GM12878 (cell line): ENCODE results near the gene NKAIN2. TPM values are rescaled to one million over a fixed set of nuclear protein-coding genes. Genes with fewer than 3 reads are reported as not detected.

Experiments
- ATAC-seq: fragments of 200-7000 bp; cut with Tn5 transposase; 3 replicates; pipeline ENCODE4 v1.9.1; 2020; ENCODE audit warnings: mild to moderate bottlenecking, moderate library complexity
- BruUV-seq: library from RNA; stranded (reverse); fragments of 400-500 nt; replicated peaks from 2 replicates; lab custom pipeline; 2021; lab: Mats Ljungman, UMichigan
- CTCF ChIA-PET: fragments of 300-600 bp; sonication (Branson Sonifier 250); formaldehyde crosslinking; extraction: SDS; loops from one replicate; lab custom pipeline; 2021; ENCODE audit warnings: inconsistent platforms; lab: Yijun Ruan, JAX
- POLR2A ChIA-PET: fragments of 350-600 bp; formaldehyde crosslinking; extraction: SDS; loops from one replicate; lab custom pipeline; 2021; ENCODE audit warnings: inconsistent platforms; lab: Charles Lee
- RAD21 ChIA-PET: fragments of 300-600 bp; sonication (Branson Sonifier 250); formaldehyde crosslinking; loops from one replicate; lab custom pipeline; 2023; ENCODE audit warnings: antibody characterized with exemption; ENCODE audit not compliant: unreplicated experiment; lab: Charles Lee
- SMC1A ChIA-PET: fragments of 300-600 bp; sonication (Branson Sonifier 250); formaldehyde crosslinking; loops from one replicate; lab custom pipeline; 2023; ENCODE audit not compliant: unreplicated experiment, uncharacterized antibody; lab: Charles Lee
- DNase-seq: peaks from one replicate; pipeline ENCODE4 v3.0.0-alpha.2; 2011; ENCODE audit warnings: low read depth, low spot score
- FAIRE-seq: peaks from 3 replicates; lab custom pipeline; 2011; peaks lifted over from hg19 to GRCh38; lab: Jason Lieb, UNC
- H2AFZ ChIP-seq: 2 replicates; pipeline ENCODE4 v1.6.0; 2011; ENCODE audit warnings: low read depth, low read length, control low read depth; ENCODE audit not compliant: control insufficient read depth
- H3K27ac ChIP-seq: 2 replicates; pipeline ENCODE4 v1.5.1; 2011; ENCODE audit warnings: control low read depth; ENCODE audit not compliant: control insufficient read depth, insufficient read depth
- H3K27me3 ChIP-seq, 2 experiments: replicated peaks in 1 of 2; 2 replicates each; pipeline versions ENCODE4 v1.6.0 to v1.6.1; 2011; ENCODE audit warnings: low read length in 1 of 2; ENCODE audit not compliant: control insufficient read depth in 2 of 2, insufficient read depth in 2 of 2
- H3K36me3 ChIP-seq, 2 experiments: 2 replicates each; pipeline ENCODE4 v1.5.1; 2011; ENCODE audit warnings: low read length in 1 of 2; ENCODE audit not compliant: control insufficient read depth in 2 of 2, insufficient read depth in 2 of 2
- H3K4me1 ChIP-seq: 2 replicates; pipeline ENCODE4 v1.6.1; 2011; ENCODE audit warnings: mild to moderate bottlenecking, low read length, moderate library complexity, mixed read lengths; ENCODE audit not compliant: control insufficient read depth, insufficient read depth
- H3K4me2 ChIP-seq: 2 replicates; pipeline ENCODE4 v1.6.0; 2011; ENCODE audit warnings: control low read depth; ENCODE audit not compliant: control insufficient read depth, insufficient read depth
- H3K4me3 ChIP-seq: fragments of 200-600 bp; sonication (generic); 2 replicates; pipeline ENCODE4 v1.5.1; 2016
- H3K79me2 ChIP-seq: 2 replicates; pipeline ENCODE4 v1.6.0; 2011; ENCODE audit warnings: low read length; ENCODE audit not compliant: control insufficient read depth, insufficient read depth
- H3K9ac ChIP-seq: 2 replicates; pipeline ENCODE4 v1.8.0; 2011; ENCODE audit warnings: low read length, control low read depth, mixed read lengths; ENCODE audit not compliant: control insufficient read depth, insufficient read depth
- H3K9me3 ChIP-seq: replicated peaks from 3 replicates; pipeline ENCODE4 v1.5.1; 2011; ENCODE audit warnings: mild to moderate bottlenecking, low read length; ENCODE audit not compliant: control insufficient read depth, insufficient read depth
- H4K20me1 ChIP-seq: 2 replicates; pipeline ENCODE4 v1.6.0; 2011; ENCODE audit not compliant: control insufficient read depth, insufficient read depth
- ASH2L ChIP-seq: fragments of 300-600, 200-600 bp; sonication (generic); IDR thresholded peaks from 2 replicates; pipeline ENCODE4 v1.6.1; 2017; ENCODE audit warnings: low read depth, mild to moderate bottlenecking, borderline replicate concordance
- BACH1 ChIP-seq: fragments of 450-650 bp; IDR thresholded peaks from 2 replicates; pipeline ENCODE4 v1.6.1; 2017; ENCODE audit warnings: mild to moderate bottlenecking, borderline replicate concordance
- BHLHE40 ChIP-seq, 2 experiments: fragments of 450-650 bp in 1 of 2; IDR thresholded peaks; 2 replicates each; pipeline ENCODE4 v1.6.1; 2011 to 2017; ENCODE audit warnings: low read depth in 2 of 2, borderline replicate concordance in 1 of 2, improper control_type of control experiment in 1 of 2, low read length in 1 of 2, mild to moderate bottlenecking in 1 of 2
- CHD4 ChIP-seq: fragments of 200-600 bp; sonication (generic); IDR thresholded peaks from 2 replicates; pipeline ENCODE4 v1.6.1; 2016; ENCODE audit warnings: mild to moderate bottlenecking
- JUNB ChIP-seq: IDR thresholded peaks from 2 replicates; pipeline ENCODE4 v1.6.1; 2016; ENCODE audit warnings: antibody characterized with exemption, mild to moderate bottlenecking
- MTA3 ChIP-seq: IDR thresholded peaks from 2 replicates; pipeline ENCODE4 v1.6.1; 2012; ENCODE audit warnings: low read length, inconsistent platforms, borderline replicate concordance
- NFYB ChIP-seq: IDR thresholded peaks from 2 replicates; pipeline ENCODE4 v1.6.1; 2011; ENCODE audit warnings: low read depth, mild to moderate bottlenecking, low read length, improper control_type of control experiment, moderate library complexity; ENCODE audit not compliant: insufficient read depth
- NRF1 ChIP-seq: conservative IDR thresholded peaks from 2 replicates; pipeline ENCODE4 v1.6.1; 2011; ENCODE audit warnings: mild to moderate bottlenecking, low read depth, low read length, improper control_type of control experiment
- POLR2A ChIP-seq: IDR thresholded peaks from 2 replicates; pipeline ENCODE4 v1.6.1; 2011; ENCODE audit warnings: low read depth, mild to moderate bottlenecking, low read length
- RAD51 ChIP-seq: fragments of 450-650 bp; IDR thresholded peaks from 2 replicates; pipeline ENCODE4 v1.6.1; 2016; ENCODE audit warnings: moderate library complexity, mild to moderate bottlenecking, inconsistent platforms
- RBBP5 ChIP-seq: fragments of 200-600 bp; sonication (generic); conservative IDR thresholded peaks from 2 replicates; pipeline ENCODE4 v1.6.1; 2016
- RFX5 ChIP-seq: IDR thresholded peaks from 2 replicates; pipeline ENCODE4 v1.6.1; 2011; ENCODE audit warnings: low read depth, low read length, improper control_type of control experiment
- SIN3A ChIP-seq: IDR thresholded peaks from 2 replicates; pipeline ENCODE4 v1.6.1; 2012; ENCODE audit warnings: low read depth, low read length, improper control_type of control experiment
- STAT3 ChIP-seq: IDR thresholded peaks from 2 replicates; pipeline ENCODE4 v1.6.1; 2011; ENCODE audit warnings: low read depth, low read length, improper control_type of control experiment
- ZNF24 ChIP-seq: fragments of 450-650 bp; IDR thresholded peaks from 2 replicates; pipeline ENCODE4 v1.6.1; 2017; ENCODE audit warnings: antibody characterized with exemption, mild to moderate bottlenecking
- ZNF622 ChIP-seq: fragments of 450-650 bp; IDR thresholded peaks from 2 replicates; pipeline ENCODE4 v1.6.1; 2017; ENCODE audit warnings: mild to moderate bottlenecking, inconsistent platforms
- ZSCAN29 ChIP-seq: fragments of 450-650 bp; IDR thresholded peaks from 2 replicates; pipeline ENCODE4 v1.6.1; 2017; ENCODE audit warnings: mild to moderate bottlenecking, moderate library complexity
- WGBS: methylation state at CpG from one replicate; pipeline ENCODE4 v1.1.6; 2016; ENCODE audit warnings: low lambda C conversion rate; ENCODE audit not compliant: insufficient replicate concordance, insufficient coverage; ENCODE audit errors: missing lambda C conversion rate; 5-methylcytosine and 5-hydroxymethylcytosine counted together
- in situ Hi-C: fragments of 300-500 bp; cut with MboI; formaldehyde crosslinking; loops from 9 replicates; pipeline ENCODE4 v1.14.3; 2018; ENCODE audit warnings: mixed read lengths
- intact Hi-C: fragments of 100-400 bp; cut with micrococcal nuclease; formaldehyde crosslinking; loops from one replicate; pipeline ENCODE4 v1.14.2; 2022; ENCODE audit not compliant: unreplicated experiment
- polyA plus RNA-seq, 11 experiments: library from polyadenylated mRNA; depleted of rRNA in 4 of 11; unstranded in 6 of 11; stranded (reverse) in 5 of 11; fragments of >200 nt; fragmentation: Nextera tagmentation in 4 of 11; fragmentation: Illumina TruSeq in 1 of 11; extraction: Ambion mirVana in 4 of 11; extraction: Trizol in 1 of 11; gene quantifications; 1 replicate in 1 of 11; 2 replicates in 10 of 11; pipeline versions ENCODE4 v1.2.1 to v1.2.3, GENCODE V29; 2011 to 2016; ENCODE audit warnings: inconsistent platforms in 2 of 11, missing spikeins in 2 of 11, low read depth in 1 of 11
- total RNA-seq, 4 experiments: library from RNA; depleted of rRNA in 3 of 4; stranded (reverse); fragments of >200 nt in 3 of 4; fragmentation: Illumina TruSeq in 1 of 4; extraction: Trizol in 1 of 4; gene quantifications; 2 replicates each; pipeline versions ENCODE4 v1.2.1 to v1.2.3, GENCODE V29; 2013 to 2021
- TF ChIP-seq, protein P1 (sequence below): fragments of 450-650 bp; formaldehyde crosslinking; IDR thresholded peaks from 2 replicates; pipeline ENCODE4 v1.4.0; 2022; ENCODE audit warnings: mild to moderate bottlenecking, moderate library complexity
- TF ChIP-seq, protein P2 (sequence below): fragments of 450-650 bp; IDR thresholded peaks from 2 replicates; pipeline ENCODE4 v1.6.1; 2017; ENCODE audit warnings: borderline replicate concordance

Gene NKAIN2
- total and polyA plus RNA-seq, 10 of the 15 experiments (the other 5 are each of a cell fraction or from before 2014, with no cell fraction given), result not detected

DNA sequence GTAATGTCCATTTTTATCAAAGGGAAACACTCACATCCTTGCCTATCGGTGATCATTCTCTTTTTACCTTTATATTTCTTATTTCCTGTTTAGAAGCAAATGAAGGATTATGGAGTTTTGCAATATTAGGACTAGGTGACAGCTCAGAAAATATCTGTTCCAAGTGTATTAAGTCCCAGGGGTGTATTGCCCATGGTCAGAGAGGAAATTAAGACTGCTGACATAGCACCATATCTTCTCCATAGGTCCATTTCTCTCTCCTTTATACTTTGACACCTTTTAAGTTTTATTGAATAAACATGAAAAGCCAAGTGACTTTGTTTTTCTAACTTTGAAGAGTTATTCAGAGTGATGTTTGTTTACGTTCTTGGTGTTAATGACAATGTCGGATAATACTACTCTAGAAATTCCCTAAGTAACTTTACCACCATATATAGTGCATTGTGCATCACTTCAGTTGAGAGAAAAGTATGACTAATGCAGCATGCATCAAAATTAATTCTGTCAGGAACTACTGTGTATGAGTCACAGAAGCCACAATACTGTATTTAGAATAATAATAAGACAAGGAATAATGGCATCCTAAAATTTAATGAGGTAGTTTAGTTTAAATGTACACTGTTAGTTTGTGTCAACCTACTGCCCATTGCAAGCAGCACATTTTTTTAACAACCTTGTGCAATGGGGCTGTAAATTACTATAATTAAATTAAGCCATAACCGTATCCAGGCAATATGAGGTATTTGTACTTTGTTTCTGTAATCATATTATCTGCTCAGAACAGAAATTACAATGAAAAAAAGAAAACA lies 684.2 kb downstream of the NKAIN2 start:
- 42% methylated on average over 4 of the region's 4 CpGs for WGBS
- Histone ChIP-seq H3K9me3 (no peaks in the 10 kb centered on the region), H3K4me3 (no peak overlapping the region), H3K27me3 (no peaks in the 10 kb centered on the region), H3K4me2 (no peak overlapping the region), H3K9ac (no peak overlapping the region), H3K79me2 (no peaks in the 10 kb centered on the region), H3K27ac (no peak overlapping the region), H2AFZ (no peak overlapping the region), H3K36me3 (no peaks in the 10 kb centered on the region), H3K4me1 (no peaks in the 10 kb centered on the region), H4K20me1 (no peaks in the 10 kb centered on the region)
- CTCF ChIA-PET, result no interaction called here
- ATAC-seq (no peak), FAIRE-seq (no peak), DNase-seq (no peak)
- SMC1A ChIA-PET, result interaction anchor here (1.5 kb wide), 1 partner anchor 21 kb away, joined by 3 read pairs; no protein-coding TSS in a partner anchor
- BruUV-seq, result no TSS peak
- in situ Hi-C loops (no loop called here), intact Hi-C loops (no loop called here)
- RAD21 ChIA-PET, result no interaction called here
- POLR2A ChIA-PET, result no interaction called here
- TF ChIP-seq ZSCAN29, result no peak
- no peak for TF ChIP-seq ZNF24
- no peak for TF ChIP-seq CHD4
- TF ChIP-seq NRF1, result no peak
- no peak for TF ChIP-seq POLR2A
- TF ChIP-seq MTA3, result no peak
- TF ChIP-seq RAD51, result no peak
- no peak for TF ChIP-seq SIN3A
- no peak for TF ChIP-seq JUNB
- no peak for TF ChIP-seq ZNF622
- no peak for TF ChIP-seq BACH1
- TF ChIP-seq RFX5, result no peak
- TF ChIP-seq, protein P1, sequence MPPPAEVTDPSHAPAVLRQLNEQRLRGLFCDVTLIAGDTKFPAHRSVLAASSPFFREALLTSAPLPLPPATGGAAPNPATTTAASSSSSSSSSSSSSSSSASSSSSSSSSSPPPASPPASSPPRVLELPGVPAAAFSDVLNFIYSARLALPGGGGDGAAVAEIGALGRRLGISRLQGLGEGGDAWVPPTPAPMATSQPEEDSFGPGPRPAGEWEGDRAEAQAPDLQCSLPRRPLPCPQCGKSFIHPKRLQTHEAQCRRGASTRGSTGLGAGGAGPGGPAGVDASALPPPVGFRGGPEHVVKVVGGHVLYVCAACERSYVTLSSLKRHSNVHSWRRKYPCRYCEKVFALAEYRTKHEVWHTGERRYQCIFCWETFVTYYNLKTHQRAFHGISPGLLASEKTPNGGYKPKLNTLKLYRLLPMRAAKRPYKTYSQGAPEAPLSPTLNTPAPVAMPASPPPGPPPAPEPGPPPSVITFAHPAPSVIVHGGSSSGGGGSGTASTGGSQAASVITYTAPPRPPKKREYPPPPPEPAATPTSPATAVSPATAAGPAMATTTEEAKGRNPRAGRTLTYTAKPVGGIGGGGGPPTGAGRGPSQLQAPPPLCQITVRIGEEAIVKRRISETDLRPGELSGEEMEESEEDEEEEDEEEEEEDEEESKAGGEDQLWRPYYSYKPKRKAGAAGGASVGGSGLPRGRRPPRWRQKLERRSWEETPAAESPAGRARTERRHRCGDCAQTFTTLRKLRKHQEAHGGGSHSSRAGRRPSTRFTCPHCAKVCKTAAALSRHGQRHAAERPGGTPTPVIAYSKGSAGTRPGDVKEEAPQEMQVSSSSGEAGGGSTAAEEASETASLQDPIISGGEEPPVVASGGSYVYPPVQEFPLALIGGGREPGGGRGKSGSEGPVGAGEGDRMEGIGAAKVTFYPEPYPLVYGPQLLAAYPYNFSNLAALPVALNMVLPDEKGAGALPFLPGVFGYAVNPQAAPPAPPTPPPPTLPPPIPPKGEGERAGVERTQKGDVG (CRISPR knock-in tag), result no peak
- TF ChIP-seq NFYB, result no peak
- TF ChIP-seq, protein P2, sequence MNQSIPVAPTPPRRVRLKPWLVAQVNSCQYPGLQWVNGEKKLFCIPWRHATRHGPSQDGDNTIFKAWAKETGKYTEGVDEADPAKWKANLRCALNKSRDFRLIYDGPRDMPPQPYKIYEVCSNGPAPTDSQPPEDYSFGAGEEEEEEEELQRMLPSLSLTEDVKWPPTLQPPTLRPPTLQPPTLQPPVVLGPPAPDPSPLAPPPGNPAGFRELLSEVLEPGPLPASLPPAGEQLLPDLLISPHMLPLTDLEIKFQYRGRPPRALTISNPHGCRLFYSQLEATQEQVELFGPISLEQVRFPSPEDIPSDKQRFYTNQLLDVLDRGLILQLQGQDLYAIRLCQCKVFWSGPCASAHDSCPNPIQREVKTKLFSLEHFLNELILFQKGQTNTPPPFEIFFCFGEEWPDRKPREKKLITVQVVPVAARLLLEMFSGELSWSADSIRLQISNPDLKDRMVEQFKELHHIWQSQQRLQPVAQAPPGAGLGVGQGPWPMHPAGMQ, result no peak
- TF ChIP-seq RBBP5, result no peak
- TF ChIP-seq STAT3, result no peak
- TF ChIP-seq BHLHE40 (IDR thresholded peaks at IDR 0.05; ENCODE audit: borderline replicate concordance in 1 of 2, low read depth in 2 of 2, low read length in 1 of 2), result no peak
- TF ChIP-seq ASH2L, result no peak
